Measurements from ENCODE around the gene CLPTM1. TPM values are rescaled to one million over a fixed set of nuclear protein-coding genes. Genes with fewer than 3 reads are reported as not detected.
"Not testable (repeated sequence)": the region's sequence is repeated elsewhere in the genome, so short reads cannot be mapped to it uniquely, and the experiment has no call there.

CLPTM1 gene
- total RNA-seq, 2 experiments from 2014 or later = 70.6 to 72.8 TPM

GRCh38 chr19:44924243-44924725, 30.9 kb upstream of the CLPTM1 start:
- POLR2A ChIA-PET = interaction anchor here (0.8 kb wide), 1 partner anchor 9 kb away, joined by 4 read pairs; no protein-coding TSS in a partner anchor
- H3K4me1 Mint-ChIP-seq = peaks cover 4% of the 10 kb centered on the region
- H3K9me3 Mint-ChIP-seq = no peaks in the 10 kb centered on the region
- DNase-seq = no peak
- peaks cover 9% of the 10 kb centered on the region for H3K27me3 Mint-ChIP-seq
- H3K4me3 Mint-ChIP-seq = no peak overlapping the region
- CTCF ChIA-PET = no interaction called here
- no peaks in the 10 kb centered on the region for H3K36me3 Mint-ChIP-seq (ENCODE audit: low read depth)
- H3K27ac Mint-ChIP-seq = no peak overlapping the region

DNA sequence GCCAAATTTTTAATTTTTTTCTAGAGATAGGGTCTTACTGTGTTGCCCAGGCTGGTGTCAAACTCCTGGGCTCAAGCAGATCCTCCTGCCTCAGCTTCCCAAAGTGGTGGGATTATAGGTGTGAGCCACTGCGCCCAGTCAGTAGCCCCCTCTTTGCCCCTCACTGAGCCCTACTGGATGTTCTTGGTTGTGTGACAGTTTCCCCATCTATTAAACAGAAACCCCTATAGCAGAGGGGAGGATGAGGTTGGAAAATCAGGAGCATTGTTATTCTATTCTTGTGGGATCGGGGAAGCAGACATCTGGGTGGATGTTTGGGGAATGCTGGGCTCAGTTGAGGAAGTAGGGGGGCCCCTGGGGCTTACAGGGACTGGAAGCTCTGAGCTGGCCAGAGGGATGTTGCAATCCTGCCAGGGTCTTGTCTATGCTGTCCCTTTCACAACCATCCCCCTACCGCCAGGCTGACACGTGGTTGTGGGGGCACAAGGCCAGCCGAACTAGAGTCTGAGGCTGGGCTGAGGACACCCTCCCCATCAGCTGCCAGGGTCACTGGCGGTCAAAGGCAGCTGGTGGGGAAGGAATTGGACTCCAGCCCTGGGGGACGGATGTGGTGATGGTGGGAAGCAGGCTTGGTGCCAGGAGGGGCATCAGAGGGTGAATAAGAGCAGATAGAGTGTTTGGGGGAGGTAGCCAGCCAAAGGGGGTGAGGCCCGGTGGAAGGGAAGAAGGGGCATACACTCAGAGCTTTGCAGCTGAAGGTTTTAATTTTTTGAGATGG, 29.9 kb upstream of the CLPTM1 start:
- H3K4me3 Mint-ChIP-seq = no peak overlapping the region

DNA sequence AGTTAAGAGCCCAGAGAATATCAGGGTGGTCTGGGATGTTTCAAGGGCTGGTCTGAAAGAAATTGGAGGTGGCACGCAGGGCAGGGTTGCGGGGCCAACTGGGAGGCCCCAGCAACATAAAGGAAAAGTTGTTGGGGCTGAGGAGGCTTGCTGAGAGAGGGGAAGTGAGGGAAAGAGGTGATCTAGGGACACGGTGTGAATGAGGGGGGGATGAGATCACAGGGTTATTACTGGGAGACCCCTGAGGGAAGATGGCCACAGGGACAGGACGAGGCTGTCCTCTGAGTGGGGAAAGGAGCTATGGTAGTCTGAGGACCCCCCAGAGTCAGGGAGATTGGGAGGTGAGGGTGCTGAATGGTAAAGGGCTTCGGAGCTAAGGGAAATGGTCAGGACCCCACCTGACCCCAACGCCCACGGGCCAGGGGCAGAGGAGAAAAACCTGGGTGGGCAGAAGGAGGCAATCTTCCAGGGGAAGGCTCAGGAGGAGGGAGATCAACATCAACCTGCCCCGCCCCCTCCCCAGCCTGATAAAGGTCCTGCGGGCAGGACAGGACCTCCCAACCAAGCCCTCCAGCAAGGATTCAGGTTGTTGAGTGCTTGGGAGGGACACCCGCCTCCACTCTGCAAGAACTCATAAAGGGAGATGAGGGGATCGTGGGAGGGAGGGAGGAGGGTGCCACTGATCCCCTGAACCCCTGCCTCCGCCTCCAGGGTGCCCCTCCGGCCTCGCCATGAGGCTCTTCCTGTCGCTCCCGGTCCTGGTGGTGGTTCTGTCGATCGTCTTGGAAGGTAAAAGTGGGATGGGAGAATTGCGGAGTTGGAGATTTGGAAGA, 28.7 kb upstream of the CLPTM1 start:
- H3K27ac Mint-ChIP-seq; DNase-seq; POLR2A ChIA-PET; H3K27me3 Mint-ChIP-seq; H3K36me3 Mint-ChIP-seq (ENCODE audit: low read depth); H3K4me3 Mint-ChIP-seq; H3K4me1 Mint-ChIP-seq; H3K9me3 Mint-ChIP-seq: not testable (repeated sequence)
- CTCF ChIA-PET = interaction anchor here (0.6 to 1.0 kb wide), 2 partner anchors 26 to 1002 kb away, joined by 3 to 4 read pairs; no protein-coding TSS in a partner anchor

More for the DNA sequence above, 29.9 kb upstream of the CLPTM1 start:
- Mint-ChIP-seq H3K36me3 (ENCODE audit: low read depth) (no peaks in the 10 kb centered on the region), H3K27ac (no peak overlapping the region), H3K27me3 (peaks cover 9% of the 10 kb centered on the region), H3K4me1 (peaks cover 4% of the 10 kb centered on the region), H3K9me3 (no peaks in the 10 kb centered on the region)
- CTCF ChIA-PET = interaction anchor here (1.0 kb wide), 1 partner anchor 27 kb away, joined by 3 read pairs; no protein-coding TSS in a partner anchor
- POLR2A ChIA-PET = interaction anchor here (0.8 kb wide), 1 partner anchor 11 kb away, joined by 4 read pairs; no protein-coding TSS in a partner anchor
- DNase-seq = no peak

GRCh38 chr19:44927746-44928145, 27.4 kb upstream of the CLPTM1 start:
- Mint-ChIP-seq H3K27me3 (peaks cover 9% of the 10 kb centered on the region), H3K36me3 (ENCODE audit: low read depth) (no peaks in the 10 kb centered on the region), H3K9me3 (no peaks in the 10 kb centered on the region), H3K27ac (no peak overlapping the region), H3K4me3 (no peak overlapping the region), H3K4me1 (peaks cover 4% of the 10 kb centered on the region)
- ChIA-PET POLR2A (no interaction called here), CTCF (interaction anchor here (0.7 kb wide), 1 partner anchor 70 kb away, joined by 3 read pairs; no protein-coding TSS in a partner anchor)
- no peak for DNase-seq

DNA sequence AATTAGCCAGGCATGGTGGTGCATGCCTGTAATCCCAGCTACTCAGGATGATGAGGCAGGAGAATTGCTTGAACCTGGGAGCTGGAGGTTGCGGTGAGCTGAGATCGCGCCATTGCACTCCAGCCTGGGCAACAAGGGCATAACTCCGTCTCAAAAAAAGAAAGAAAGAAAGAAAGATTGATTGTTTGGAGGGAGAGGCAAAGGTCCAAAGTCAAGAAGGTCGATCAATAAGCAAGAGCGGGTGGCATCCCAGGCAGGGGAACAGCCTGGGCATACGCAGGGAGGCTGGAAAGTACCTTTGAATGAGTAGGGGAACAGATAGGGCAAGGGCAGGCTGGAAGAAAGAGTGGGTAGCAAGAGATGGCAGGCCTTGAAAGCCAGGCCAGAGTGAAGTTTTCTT, 25.1 kb upstream of the CLPTM1 start:
- no peak for DNase-seq
- Mint-ChIP-seq H3K9me3 (no peaks in the 10 kb centered on the region), H3K36me3 (ENCODE audit: low read depth) (no peaks in the 10 kb centered on the region), H3K27ac (no peak overlapping the region), H3K27me3 (peaks cover 8% of the 10 kb centered on the region), H3K4me1 (peaks cover 4% of the 10 kb centered on the region), H3K4me3 (no peak overlapping the region)
- ChIA-PET CTCF (interaction anchor here (0.6 to 1.5 kb wide), 3 partner anchors 32 to 264 kb away, joined by 3 read pairs; partner anchors contain the start of gene TOMM40), POLR2A (no interaction called here)

- POLR2A ChIA-PET = no interaction called here
- no peak for DNase-seq
- Mint-ChIP-seq H3K4me1 (peaks cover 4% of the 10 kb centered on the region), H3K27ac (no peak overlapping the region), H3K4me3 (no peak overlapping the region), H3K36me3 (ENCODE audit: low read depth) (no peaks in the 10 kb centered on the region), H3K27me3 (no peaks in the 10 kb centered on the region), H3K9me3 (no peaks in the 10 kb centered on the region)
- CTCF ChIA-PET = no interaction called here
Observed at GRCh38 chr19:44931541-44931940, 23.6 kb upstream of the CLPTM1 start.

- Mint-ChIP-seq H3K4me1 (no peaks in the 10 kb centered on the region), H3K27ac (no peak overlapping the region), H3K4me3 (no peak overlapping the region), H3K9me3 (no peaks in the 10 kb centered on the region), H3K36me3 (ENCODE audit: low read depth) (no peaks in the 10 kb centered on the region), H3K27me3 (no peaks in the 10 kb centered on the region)
- CTCF ChIA-PET = no interaction called here
- no peak for DNase-seq
- POLR2A ChIA-PET = no interaction called here
Observed at GRCh38 chr19:44939668-44940067, 15.5 kb upstream of the CLPTM1 start.

- no peaks in the 10 kb centered on the region for H3K36me3 Mint-ChIP-seq (ENCODE audit: low read depth)
- no peak within 1 kb of the TSS for H3K4me3 Mint-ChIP-seq
Observed at GRCh38 chr19:44942067-44942571, 13.1 kb upstream of the CLPTM1 start, which contains the start of gene APOC4. APOC4 (plus strand) TSS chr19:44942237; CDS start chr19:44942278, 41 bp downstream.

DNA sequence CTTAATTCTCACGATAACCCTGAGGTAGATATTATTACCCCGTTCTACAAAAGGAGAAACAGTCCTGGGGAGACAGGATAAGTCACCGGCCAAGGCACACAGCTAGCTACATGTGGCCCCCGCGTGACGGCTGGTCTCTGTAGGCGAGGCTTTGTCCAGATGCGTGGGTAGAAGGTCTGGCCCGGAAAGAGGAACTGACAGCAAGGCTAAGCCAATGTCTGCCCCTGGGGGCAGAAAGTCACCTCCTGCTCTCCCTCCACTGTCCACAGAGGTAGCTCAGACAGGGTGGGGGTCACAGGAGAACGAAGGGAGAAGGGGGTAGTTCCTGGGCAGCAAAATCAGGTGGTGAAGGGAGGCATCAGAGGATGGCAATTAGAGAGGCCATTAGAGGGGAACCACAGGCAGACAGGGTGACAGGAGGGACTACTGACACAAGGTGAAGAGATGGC, 11.4 kb upstream of the CLPTM1 start:
- Mint-ChIP-seq H3K4me1 (no peaks in the 10 kb centered on the region), H3K9me3 (no peaks in the 10 kb centered on the region), H3K27ac (no peak overlapping the region), H3K4me3 (no peak overlapping the region), H3K27me3 (no peaks in the 10 kb centered on the region), H3K36me3 (ENCODE audit: low read depth) (no peaks in the 10 kb centered on the region)
- POLR2A ChIA-PET = no interaction called here
- CTCF ChIA-PET = interaction anchor here (0.6 kb wide), 1 partner anchor 9 kb away, joined by 3 read pairs; no protein-coding TSS in a partner anchor
- no peak for DNase-seq

More at GRCh38 chr19:44942067-44942571, 13.1 kb upstream of the CLPTM1 start, which contains the start of gene APOC4:
- H3K27ac Mint-ChIP-seq = no peak within 1 kb of the TSS
- POLR2A ChIA-PET = no interaction called here
- H3K9me3 Mint-ChIP-seq = no peaks in the 10 kb centered on the region
- no peak for DNase-seq
- CTCF ChIA-PET = no interaction called here
- H3K4me1 Mint-ChIP-seq = no peaks in the 10 kb centered on the region
- no peaks in the 10 kb centered on the region for H3K27me3 Mint-ChIP-seq

DNA sequence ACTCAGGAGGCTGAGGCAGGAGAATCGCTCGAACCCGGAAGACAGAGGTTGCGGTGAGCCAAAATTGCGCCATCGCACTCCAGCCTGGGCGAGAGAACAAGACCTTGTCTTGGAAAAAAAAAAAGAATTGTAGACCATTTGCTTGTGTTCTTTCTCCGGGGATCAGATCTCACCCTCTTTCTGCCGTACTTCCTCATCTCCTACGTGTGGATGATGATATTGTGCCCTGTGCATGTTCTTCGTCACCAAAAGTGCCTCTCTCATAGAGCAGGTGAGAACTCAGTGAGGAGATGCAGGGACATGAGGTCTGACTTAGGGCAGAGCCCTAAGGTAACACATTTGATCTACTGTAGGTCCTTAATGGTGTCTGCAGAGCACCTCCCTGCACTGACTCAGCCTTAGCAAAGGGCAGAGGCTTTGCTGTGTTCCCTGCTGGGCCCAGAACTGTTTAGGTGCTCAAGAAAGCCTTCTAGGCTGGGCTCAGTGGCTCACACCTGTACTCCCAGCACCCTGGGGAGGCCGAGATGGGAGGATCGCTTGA, 8.1 kb upstream of the CLPTM1 start:
- no peak for DNase-seq
- ChIA-PET POLR2A (no interaction called here), CTCF (no interaction called here)
- Mint-ChIP-seq H3K9me3 (no peaks in the 10 kb centered on the region), H3K27ac (no peak overlapping the region), H3K4me1 (no peaks in the 10 kb centered on the region), H3K27me3 (no peaks in the 10 kb centered on the region), H3K4me3 (no peak overlapping the region), H3K36me3 (ENCODE audit: low read depth) (no peaks in the 10 kb centered on the region)

- no peaks in the 10 kb centered on the region for H3K27me3 Mint-ChIP-seq
- no peak overlapping the region for H3K27ac Mint-ChIP-seq
- CTCF ChIA-PET = no interaction called here
- no peaks in the 10 kb centered on the region for H3K9me3 Mint-ChIP-seq
- H3K4me3 Mint-ChIP-seq = no peak overlapping the region
- no peaks in the 10 kb centered on the region for H3K36me3 Mint-ChIP-seq (ENCODE audit: low read depth)
- POLR2A ChIA-PET = no interaction called here
- DNase-seq = no peak
- H3K4me1 Mint-ChIP-seq = no peaks in the 10 kb centered on the region
Observed at GRCh38 chr19:44948237-44948636, 6.9 kb upstream of the CLPTM1 start.

GRCh38 chr19:44948763-44949374, 6.3 kb upstream of the CLPTM1 start:
- no peak for DNase-seq
- no peak overlapping the region for H3K4me3 Mint-ChIP-seq
- ChIA-PET CTCF (no interaction called here), POLR2A (no interaction called here)
- peaks cover 5% of the 10 kb centered on the region for H3K4me1 Mint-ChIP-seq
- H3K36me3 Mint-ChIP-seq (ENCODE audit: low read depth) = no peaks in the 10 kb centered on the region
- H3K9me3 Mint-ChIP-seq = no peaks in the 10 kb centered on the region
- no peaks in the 10 kb centered on the region for H3K27me3 Mint-ChIP-seq
- no peak overlapping the region for H3K27ac Mint-ChIP-seq
